Activated gamma-delta T cell treated with anti-CD3 and anti-CD28 coated beads, Interleukin-2, amount 50 U/mL, for 16 hours (primary cell): Measurements from ENCODE around the gene TMA7.
"Not testable (repeated sequence)": the region's sequence is repeated elsewhere in the genome, so short reads cannot be mapped to it uniquely, and the experiment has no call there.

Source experiments
- DNase-seq: peaks from one replicate; pipeline ENCODE4 v3.0.0-alpha.2; 2020; ENCODE audit warnings: low read depth

Gene TMA7

GRCh38 chr3:48468329-48468731, 28.3 kb downstream of the TMA7 start:
- DNase-seq = no peak

GRCh38 chr3:48469046-48469915, 29.2 kb downstream of the TMA7 start:
- DNase-seq = no peak

GRCh38 chr3:48470286-48470685, 30.2 kb downstream of the TMA7 start:
- DNase-seq = no peak

- DNase-seq = no peak
These were observed 32.5 kb downstream of the TMA7 start for GRCh38 chr3:48472673-48472922.

- DNase-seq = peak; percentile 88
These were observed 33.0 kb downstream of the TMA7 start for GRCh38 chr3:48472923-48473616.

- DNase-seq = no peak
These were observed 33.5 kb downstream of the TMA7 start for GRCh38 chr3:48473617-48473952.

GRCh38 chr3:48474031-48474430, 34.0 kb downstream of the TMA7 start:
- DNase-seq = not testable (repeated sequence)

GRCh38 chr3:48474619-48475018, 34.6 kb downstream of the TMA7 start:
- no peak for DNase-seq

- DNase-seq = no peak
These were observed 35.1 kb downstream of the TMA7 start for GRCh38 chr3:48475188-48475587.

- no peak for DNase-seq
These were observed 36.5 kb downstream of the TMA7 start for GRCh38 chr3:48476426-48477053.

GRCh38 chr3:48477959-48478520, 38.0 kb downstream of the TMA7 start:
- DNase-seq = no peak

GRCh38 chr3:48478626-48479555, 38.8 kb downstream of the TMA7 start:
- DNase-seq = peak; percentile 33

- DNase-seq = not testable (repeated sequence)
These were observed 40.8 kb downstream of the TMA7 start for GRCh38 chr3:48480891-48481290.

- DNase-seq = not testable (repeated sequence)
These were observed 42.8 kb downstream of the TMA7 start for GRCh38 chr3:48482822-48483221.

- no peak for DNase-seq
These were observed 46.9 kb downstream of the TMA7 start for GRCh38 chr3:48486952-48487351.

GRCh38 chr3:48492461-48493202, 52.6 kb downstream of the TMA7 start:
- no peak for DNase-seq

GRCh38 chr3:48493203-48493501, 53.1 kb downstream of the TMA7 start:
- DNase-seq = no peak
